ENCODE results near the gene SMIM10.

SMIM10 gene

DNA sequence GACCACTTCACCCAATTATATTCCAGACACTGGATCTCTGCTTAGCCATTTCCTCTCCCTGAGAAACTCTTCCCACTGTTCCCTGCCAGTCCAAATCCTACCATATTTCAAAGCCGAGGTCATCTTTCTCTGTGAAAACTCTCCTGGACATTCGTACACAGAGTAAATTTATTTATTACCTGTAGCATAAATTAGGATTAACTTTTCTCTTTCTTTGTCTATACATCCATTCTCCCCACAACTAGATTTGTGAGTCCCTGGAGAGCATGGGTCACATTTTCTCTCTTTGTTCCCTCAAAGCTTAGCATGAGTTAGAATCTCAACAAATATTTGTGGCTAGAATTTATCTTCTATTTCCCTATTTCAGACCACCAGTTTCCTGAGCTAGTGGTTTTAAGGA is 27.8 kb upstream of the SMIM10 start:
- no peak overlapping the region for H3K4me2 ChIP-seq (ENCODE audit: low read length)
- TF ChIP-seq, protein P1, sequence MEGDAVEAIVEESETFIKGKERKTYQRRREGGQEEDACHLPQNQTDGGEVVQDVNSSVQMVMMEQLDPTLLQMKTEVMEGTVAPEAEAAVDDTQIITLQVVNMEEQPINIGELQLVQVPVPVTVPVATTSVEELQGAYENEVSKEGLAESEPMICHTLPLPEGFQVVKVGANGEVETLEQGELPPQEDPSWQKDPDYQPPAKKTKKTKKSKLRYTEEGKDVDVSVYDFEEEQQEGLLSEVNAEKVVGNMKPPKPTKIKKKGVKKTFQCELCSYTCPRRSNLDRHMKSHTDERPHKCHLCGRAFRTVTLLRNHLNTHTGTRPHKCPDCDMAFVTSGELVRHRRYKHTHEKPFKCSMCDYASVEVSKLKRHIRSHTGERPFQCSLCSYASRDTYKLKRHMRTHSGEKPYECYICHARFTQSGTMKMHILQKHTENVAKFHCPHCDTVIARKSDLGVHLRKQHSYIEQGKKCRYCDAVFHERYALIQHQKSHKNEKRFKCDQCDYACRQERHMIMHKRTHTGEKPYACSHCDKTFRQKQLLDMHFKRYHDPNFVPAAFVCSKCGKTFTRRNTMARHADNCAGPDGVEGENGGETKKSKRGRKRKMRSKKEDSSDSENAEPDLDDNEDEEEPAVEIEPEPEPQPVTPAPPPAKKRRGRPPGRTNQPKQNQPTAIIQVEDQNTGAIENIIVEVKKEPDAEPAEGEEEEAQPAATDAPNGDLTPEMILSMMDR (IDR thresholded peaks at IDR 0.05), result no peak
- no peak overlapping the region for H3K9ac ChIP-seq
- H3K27ac ChIP-seq, result no peak overlapping the region
- no peak overlapping the region for H2AFZ ChIP-seq
- H3K9me3 ChIP-seq (ENCODE audit: control insufficient read depth, low read length), result no peaks in the 10 kb centered on the region
- H3K79me2 ChIP-seq, result no peaks in the 10 kb centered on the region
- H3K4me1 ChIP-seq, result no peaks in the 10 kb centered on the region
- H3K27me3 ChIP-seq (ENCODE audit: control insufficient read depth, insufficient read depth, low read length), result no peaks in the 10 kb centered on the region
- no peak overlapping the region for H3K4me3 ChIP-seq (ENCODE audit: low read depth, low read length)
- H3K36me3 ChIP-seq (ENCODE audit: control insufficient read depth, insufficient read depth, low read length), result no peaks in the 10 kb centered on the region

DNA sequence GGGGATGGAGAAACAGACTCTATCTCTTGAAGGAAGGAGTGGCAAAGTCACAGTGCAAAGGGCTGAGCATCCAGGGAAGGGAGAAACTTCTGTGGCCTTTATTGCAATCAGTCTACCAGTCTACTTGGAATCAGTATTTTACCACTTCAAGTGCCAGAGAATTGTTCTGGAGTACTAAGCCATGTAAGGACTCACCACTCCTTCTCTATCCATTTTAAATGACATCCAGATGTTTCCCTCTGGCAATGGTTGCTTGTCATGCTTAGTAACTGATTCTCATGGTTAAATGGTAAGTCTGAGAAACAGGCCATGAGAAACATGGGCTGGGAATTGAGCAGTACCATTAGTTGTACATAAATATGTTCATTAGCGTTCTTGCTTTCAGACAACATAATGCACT is 21.1 kb upstream of the SMIM10 start:
- H3K4me1 ChIP-seq, result no peaks in the 10 kb centered on the region
- H3K4me2 ChIP-seq (ENCODE audit: low read length), result no peak overlapping the region
- H3K9ac ChIP-seq, result no peak overlapping the region
- no peaks in the 10 kb centered on the region for H3K79me2 ChIP-seq
- H3K4me3 ChIP-seq (ENCODE audit: low read depth, low read length), result no peak overlapping the region
- no peaks in the 10 kb centered on the region for H3K36me3 ChIP-seq (ENCODE audit: control insufficient read depth, insufficient read depth, low read length)
- no peaks in the 10 kb centered on the region for H3K27me3 ChIP-seq (ENCODE audit: control insufficient read depth, insufficient read depth, low read length)
- H2AFZ ChIP-seq, result no peak overlapping the region
- TF ChIP-seq, protein P1 (IDR thresholded peaks at IDR 0.05), result no peak
- H3K9me3 ChIP-seq (ENCODE audit: control insufficient read depth, low read length), result no peaks in the 10 kb centered on the region
- H3K27ac ChIP-seq, result no peak overlapping the region

DNA sequence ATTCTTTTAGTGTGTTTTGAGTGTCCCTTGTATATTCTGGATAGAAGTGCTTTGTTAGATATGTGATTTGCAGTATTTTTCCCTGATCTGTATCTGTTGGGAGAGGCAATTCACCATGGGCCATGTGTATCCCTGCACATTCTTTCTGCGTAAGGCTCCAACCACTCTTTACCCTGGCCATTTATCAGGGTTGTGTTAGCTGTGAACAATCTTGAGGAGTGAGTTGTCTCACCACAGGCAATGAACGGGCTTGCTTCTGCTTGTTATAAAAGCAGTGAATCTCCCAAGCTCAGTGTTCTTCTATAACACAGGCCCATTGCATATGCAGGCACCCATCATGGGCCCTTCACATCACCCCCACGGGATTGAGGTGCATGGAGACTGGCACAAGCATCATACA is 18.9 kb upstream of the SMIM10 start:
- no peaks in the 10 kb centered on the region for H3K27me3 ChIP-seq (ENCODE audit: control insufficient read depth, insufficient read depth, low read length)
- no peaks in the 10 kb centered on the region for H3K36me3 ChIP-seq (ENCODE audit: control insufficient read depth, insufficient read depth, low read length)
- no peak overlapping the region for H2AFZ ChIP-seq
- no peak overlapping the region for H3K4me2 ChIP-seq (ENCODE audit: low read length)
- no peak overlapping the region for H3K4me3 ChIP-seq (ENCODE audit: low read depth, low read length)
- TF ChIP-seq, protein P1 (IDR thresholded peaks at IDR 0.05), result no peak
- H3K4me1 ChIP-seq, result peaks cover 2% of the 10 kb centered on the region
- H3K9ac ChIP-seq, result no peak overlapping the region
- no peak overlapping the region for H3K27ac ChIP-seq
- no peaks in the 10 kb centered on the region for H3K79me2 ChIP-seq
- no peaks in the 10 kb centered on the region for H3K9me3 ChIP-seq (ENCODE audit: control insufficient read depth, low read length)

DNA sequence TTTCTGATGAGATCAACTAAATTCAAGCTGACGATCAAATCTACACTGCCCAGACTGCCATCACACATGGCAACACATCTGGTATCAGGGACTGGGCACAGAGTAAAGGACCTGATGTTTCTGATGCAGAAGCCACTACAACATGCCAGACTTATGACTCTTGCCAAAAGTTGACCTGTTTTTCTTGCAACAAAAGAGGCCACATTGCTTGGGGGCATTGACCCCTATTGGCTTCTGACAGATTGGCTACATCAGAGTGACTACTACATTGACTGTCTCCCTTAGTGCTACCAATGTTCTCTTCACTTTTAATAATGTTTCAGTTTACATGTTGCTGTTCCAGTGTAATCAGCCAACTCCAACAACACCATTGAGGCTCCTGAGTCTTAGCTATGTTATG is 15.3 kb upstream of the SMIM10 start:
- TF ChIP-seq, protein P1 (IDR thresholded peaks at IDR 0.05), result no peak

DNA sequence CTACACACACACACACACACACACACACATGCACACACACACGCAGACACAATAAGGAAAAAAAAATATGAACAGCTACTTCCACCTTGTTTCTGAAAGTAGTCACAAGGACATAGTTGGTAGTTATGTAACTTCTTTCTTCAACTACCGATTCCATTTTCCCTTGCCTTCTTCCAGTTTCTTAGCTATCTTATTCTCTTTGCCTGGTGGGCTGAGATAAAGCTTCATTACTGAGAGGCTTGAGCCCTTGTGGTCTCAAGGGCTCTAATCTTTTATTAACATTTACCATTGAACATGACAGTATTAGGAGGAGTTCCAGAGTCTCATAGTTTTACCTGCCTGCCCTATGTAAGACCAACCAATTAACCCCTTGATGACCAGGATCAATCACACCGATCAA is 8.9 kb upstream of the SMIM10 start:
- Histone ChIP-seq H3K79me2 (no peaks in the 10 kb centered on the region), H3K4me1 (no peaks in the 10 kb centered on the region), H3K27me3 (ENCODE audit: control insufficient read depth, insufficient read depth, low read length) (no peaks in the 10 kb centered on the region), H3K9me3 (ENCODE audit: control insufficient read depth, low read length) (no peaks in the 10 kb centered on the region), H3K27ac (no peak overlapping the region), H3K4me3 (ENCODE audit: low read depth, low read length) (no peak overlapping the region), H3K9ac (no peak overlapping the region), H3K4me2 (ENCODE audit: low read length) (no peak overlapping the region), H3K36me3 (ENCODE audit: control insufficient read depth, insufficient read depth, low read length) (no peaks in the 10 kb centered on the region), H2AFZ (no peak overlapping the region)
- TF ChIP-seq, protein P1 (IDR thresholded peaks at IDR 0.05), result no peak

More for the DNA sequence above, 15.3 kb upstream of the SMIM10 start:
- Histone ChIP-seq H2AFZ (peak overlapping the region; percentile 33), H3K79me2 (no peaks in the 10 kb centered on the region), H3K27ac (peak overlapping the region; percentile 72), H3K4me2 (ENCODE audit: low read length) (no peak overlapping the region), H3K27me3 (ENCODE audit: control insufficient read depth, insufficient read depth, low read length) (no peaks in the 10 kb centered on the region), H3K9me3 (ENCODE audit: control insufficient read depth, low read length) (no peaks in the 10 kb centered on the region), H3K4me1 (peaks cover 2% of the 10 kb centered on the region), H3K36me3 (ENCODE audit: control insufficient read depth, insufficient read depth, low read length) (no peaks in the 10 kb centered on the region), H3K9ac (no peak overlapping the region), H3K4me3 (ENCODE audit: low read depth, low read length) (no peak overlapping the region)
